Stimulated activated naive CD8-positive, alpha-beta T cell treated with anti-CD3 and anti-CD28 coated beads, Interleukin-15, Interleukin-2, amounts not matched to agents 100 U/mL and 50 U/mL, for 24 hours (primary cell): ENCODE results near the gene APOM.

Experiments used
- ATAC-seq: fragments of 150-1000 bp; cut with Tn5 transposase; one replicate; pipeline ENCODE4 v1.10.0; 2021
- DNase-seq: peaks from one replicate; pipeline ENCODE4 v3.0.0; 2021

APOM gene

DNA sequence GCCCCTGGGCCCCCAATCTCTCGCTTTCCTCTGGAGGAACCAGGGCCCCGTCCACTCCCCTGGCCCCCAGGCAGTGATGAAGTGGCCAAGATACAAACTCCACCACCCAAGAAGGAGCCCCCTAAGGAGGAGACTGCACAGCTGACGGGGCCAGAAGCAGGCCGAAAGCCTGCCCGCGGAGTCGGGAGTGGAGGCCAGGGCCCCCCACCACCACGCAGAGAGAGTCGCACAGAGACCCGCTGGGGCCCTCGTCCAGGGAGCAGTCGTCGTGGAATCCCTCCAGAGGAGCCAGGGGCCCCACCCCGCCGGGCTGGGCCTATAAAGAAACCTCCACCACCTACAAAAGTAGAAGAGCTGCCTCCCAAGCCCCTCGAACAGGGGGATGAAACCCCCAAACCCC is 24.5 kb upstream of the APOM start:
- ATAC-seq (no peak), DNase-seq (no peak)

DNA sequence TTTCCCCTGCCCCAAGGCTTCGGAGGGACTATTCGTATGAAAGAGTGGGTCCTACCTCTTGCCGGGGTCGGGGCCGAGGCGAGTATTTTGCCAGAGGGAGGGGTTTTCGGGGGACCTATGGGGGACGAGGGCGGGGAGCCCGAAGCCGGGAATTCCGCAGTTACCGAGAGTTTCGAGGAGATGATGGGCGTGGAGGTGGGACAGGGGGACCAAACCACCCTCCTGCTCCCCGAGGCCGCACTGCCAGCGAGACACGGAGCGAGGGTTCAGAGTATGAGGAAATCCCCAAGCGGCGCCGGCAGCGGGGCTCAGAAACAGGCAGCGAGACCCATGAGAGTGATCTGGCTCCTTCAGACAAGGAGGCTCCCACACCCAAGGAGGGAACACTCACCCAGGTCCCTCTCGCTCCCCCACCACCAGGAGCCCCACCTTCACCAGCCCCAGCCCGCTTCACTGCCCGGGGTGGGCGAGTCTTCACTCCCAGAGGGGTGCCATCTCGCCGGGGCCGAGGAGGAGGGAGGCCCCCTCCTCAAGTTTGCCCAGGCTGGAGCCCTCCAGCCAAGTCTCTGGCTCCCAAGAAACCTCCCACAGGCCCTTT is 23.9 kb upstream of the APOM start:
- ATAC-seq (no peak), DNase-seq (no peak)

DNA sequence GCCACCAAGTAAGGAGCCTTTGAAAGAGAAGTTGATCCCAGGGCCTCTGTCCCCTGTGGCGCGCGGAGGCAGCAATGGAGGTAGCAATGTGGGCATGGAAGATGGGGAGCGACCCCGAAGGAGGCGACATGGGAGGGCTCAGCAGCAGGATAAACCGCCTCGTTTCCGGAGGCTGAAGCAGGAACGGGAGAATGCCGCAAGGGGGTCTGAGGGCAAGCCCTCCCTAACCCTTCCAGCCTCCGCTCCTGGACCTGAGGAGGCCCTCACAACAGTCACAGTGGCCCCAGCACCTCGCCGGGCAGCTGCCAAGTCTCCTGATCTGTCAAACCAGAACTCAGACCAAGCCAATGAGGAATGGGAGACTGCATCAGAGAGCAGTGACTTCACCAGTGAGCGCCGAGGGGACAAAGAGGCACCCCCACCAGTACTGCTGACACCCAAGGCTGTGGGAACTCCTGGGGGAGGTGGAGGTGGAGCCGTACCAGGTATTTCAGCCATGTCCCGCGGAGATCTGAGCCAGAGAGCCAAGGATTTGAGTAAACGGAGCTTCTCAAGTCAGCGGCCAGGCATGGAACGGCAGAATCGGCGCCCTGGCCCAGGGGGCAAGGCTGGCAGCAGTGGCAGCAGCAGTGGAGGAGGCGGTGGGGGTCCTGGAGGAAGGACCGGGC is 23.3 kb upstream of the APOM start:
- DNase-seq (no peak), ATAC-seq (no peak)

DNA sequence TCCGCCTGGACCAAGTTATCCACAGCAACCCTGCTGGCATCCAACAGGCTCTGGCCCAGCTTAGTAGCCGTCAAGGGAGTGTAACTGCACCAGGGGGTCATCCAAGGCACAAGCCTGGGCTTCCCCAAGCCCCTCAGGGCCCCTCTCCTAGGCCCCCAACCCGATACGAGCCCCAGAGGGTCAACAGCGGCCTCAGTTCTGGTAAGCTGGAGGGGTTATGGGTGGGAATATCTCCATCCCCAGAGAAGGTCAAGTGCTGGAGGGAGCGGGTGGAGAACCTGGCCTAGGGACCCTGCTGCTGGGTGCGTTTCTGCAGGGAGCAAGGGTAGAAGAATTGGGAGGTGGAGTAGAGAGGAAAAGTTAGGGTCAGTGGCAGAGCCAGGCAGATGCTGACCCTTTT is 22.2 kb upstream of the APOM start:
- ATAC-seq (no peak), DNase-seq (no peak)

DNA sequence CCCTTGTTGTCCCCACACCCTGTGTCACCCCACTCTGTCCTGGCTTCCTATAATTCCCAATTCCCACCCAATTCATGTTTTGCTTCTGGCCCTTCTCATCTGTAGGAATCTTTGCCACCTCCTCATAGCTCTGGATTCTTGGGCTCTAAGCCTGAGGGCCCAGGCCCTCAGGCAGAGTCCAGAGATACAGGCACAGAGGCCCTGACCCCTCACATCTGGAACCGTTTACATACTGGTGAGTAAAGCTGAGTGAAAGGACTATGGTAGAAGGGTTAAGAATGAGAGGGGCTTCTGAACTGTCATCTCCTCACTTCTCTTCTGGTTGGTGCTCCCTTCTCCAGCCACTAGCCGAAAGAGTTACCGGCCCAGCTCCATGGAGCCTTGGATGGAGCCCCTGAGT is 21.6 kb upstream of the APOM start:
- no peak for DNase-seq
- ATAC-seq: no peak

DNA sequence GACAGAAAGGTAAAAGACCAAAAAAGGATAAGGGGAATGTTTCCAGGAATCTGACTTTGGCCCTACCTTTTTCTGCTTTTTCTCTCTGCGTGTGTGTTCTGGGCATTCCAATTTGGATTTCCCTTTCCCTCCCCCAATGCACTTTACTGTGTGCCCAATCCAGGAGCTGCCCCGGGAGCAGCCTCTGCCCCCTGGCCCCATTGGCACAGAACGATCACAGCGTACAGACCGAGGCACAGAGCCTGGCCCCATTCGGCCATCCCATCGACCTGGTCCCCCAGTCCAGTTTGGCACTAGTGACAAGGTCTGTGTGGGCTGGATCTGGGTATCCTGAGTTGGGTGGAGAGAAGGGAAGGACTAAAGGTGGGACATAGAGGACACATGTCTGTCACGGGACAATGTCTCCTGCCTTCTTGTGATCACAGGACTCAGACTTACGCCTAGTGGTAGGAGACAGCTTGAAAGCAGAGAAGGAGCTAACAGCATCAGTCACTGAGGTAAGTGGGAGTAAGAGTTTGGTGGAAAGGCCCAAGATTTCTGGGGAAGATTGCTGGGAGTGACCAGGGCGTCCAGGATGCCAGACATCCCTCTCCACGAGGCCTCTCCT is 20.6 kb upstream of the APOM start:
- DNase-seq (no peak), ATAC-seq (no peak)

DNA sequence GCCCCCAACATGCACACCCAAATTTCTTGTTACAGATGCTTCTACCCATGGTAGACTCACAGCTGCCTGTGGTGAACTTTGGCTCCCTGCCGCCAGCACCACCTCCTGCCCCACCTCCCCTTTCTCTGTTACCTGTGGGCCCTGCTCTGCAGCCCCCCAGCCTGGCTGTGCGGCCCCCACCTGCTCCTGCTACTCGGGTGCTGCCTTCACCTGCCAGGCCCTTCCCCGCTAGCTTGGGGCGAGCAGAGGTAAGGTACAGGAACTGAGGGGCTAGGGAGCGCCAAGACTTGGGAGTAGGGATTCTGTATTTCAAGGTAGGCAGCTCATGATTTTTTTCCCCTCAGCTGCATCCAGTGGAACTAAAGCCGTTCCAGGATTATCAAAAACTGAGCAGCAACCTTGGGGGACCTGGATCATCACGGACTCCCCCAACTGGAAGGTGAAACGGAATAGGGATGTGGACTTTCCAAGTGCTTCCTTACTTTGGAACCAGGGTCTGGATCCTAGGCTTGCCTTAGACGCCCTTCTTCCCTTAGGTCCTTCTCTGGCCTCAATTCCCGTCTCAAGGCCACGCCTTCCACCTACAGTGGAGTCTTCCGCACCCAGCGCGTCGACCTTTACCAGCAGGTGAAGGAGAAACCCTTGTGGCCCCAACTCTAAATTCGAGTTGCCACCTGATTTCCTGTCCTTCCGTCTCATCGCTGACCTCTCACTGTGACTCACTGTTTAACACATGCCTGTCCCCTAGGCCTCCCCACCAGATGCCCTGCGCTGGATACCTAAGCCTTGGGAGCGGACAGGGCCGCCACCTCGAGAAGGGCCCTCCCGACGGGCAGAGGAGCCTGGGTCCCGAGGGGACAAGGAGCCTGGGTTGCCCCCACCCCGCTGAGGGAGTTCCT is 18.7 kb upstream of the APOM start:
- no peak for DNase-seq
- ATAC-seq: no peak

DNA sequence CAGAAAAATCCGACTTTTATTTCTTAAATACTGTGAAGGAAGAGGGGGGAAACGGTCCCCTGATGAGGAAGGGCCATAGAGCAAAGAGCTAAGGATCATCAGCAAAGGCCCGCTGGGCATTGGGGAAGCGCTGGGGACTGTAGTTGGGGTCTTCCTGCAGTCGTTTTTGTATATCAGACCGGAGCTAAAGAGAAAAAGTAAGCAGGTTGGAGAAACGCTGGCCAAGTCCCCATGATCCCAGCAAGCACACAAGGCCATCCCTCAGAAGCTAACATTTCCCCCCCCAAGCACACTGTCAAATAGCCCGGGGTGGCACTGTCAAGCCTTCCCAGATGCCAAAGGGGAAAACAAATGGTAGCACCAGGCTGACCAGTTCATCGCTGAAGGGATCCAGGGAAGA is 16.7 kb upstream of the APOM start:
- ATAC-seq: peak; percentile 9
- DNase-seq: no peak

DNA sequence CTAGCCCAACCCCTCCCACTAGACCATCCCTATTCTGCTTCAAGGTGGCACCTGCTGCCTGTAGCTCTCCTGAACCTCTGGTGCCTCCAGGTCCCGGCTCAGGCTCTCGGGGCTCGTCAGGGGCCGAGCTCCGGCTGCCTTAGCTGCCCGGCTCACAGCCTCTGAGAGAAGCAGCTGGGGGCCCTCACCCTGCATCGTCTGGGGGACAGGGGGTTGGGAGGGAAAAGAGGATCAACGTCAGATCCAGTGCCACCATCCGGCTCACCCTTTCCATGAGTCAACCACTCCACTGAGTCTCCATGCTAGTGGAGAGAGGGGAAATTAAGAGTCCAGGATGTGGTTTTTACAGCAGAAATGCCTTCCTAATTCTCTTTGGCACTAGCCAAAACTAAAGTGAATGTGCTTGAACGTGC is 16.2 kb upstream of the APOM start:
- ATAC-seq (peak; percentile 81), DNase-seq (peak; percentile 53)

DNA sequence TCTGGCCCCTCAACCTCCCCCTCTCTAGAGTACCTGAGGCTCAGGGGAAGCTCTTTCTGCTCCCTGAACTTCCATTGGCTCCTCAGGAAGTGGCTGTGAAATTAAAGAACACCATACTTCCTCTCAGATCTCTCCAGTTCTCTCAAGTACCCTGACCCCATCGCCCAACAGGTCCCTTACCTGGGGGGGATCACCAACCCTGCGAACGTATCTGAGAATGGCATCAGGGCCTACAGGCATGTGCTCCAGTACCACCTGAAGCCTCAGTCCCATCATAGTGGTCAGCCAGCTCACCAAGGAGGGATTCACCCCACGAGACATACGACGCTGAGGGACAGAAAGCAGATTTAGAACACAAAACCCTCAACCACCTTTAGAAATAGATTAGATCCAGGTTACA is 15.1 kb upstream of the APOM start:
- DNase-seq (no peak), ATAC-seq (no peak)

DNA sequence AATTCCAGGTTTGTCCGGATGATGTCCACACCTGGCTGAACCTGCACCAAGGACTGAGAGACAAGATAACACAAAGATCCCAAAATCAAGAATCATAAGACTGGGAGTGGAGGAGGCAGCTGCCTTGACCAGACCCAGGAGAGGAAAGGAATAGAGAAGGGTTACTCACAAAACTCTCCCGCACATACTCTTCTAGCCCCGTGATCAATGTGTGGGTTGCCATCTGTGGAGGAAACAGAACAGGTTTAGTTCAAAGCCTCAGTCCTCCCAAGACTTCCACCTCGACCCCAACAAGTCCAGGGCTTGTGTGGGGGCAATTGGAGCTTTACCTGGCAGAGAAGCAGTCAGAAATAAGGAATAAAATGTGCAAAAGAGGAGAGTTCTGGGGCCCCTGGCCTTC is 14.3 kb upstream of the APOM start:
- ATAC-seq (no peak), DNase-seq (no peak)

DNA sequence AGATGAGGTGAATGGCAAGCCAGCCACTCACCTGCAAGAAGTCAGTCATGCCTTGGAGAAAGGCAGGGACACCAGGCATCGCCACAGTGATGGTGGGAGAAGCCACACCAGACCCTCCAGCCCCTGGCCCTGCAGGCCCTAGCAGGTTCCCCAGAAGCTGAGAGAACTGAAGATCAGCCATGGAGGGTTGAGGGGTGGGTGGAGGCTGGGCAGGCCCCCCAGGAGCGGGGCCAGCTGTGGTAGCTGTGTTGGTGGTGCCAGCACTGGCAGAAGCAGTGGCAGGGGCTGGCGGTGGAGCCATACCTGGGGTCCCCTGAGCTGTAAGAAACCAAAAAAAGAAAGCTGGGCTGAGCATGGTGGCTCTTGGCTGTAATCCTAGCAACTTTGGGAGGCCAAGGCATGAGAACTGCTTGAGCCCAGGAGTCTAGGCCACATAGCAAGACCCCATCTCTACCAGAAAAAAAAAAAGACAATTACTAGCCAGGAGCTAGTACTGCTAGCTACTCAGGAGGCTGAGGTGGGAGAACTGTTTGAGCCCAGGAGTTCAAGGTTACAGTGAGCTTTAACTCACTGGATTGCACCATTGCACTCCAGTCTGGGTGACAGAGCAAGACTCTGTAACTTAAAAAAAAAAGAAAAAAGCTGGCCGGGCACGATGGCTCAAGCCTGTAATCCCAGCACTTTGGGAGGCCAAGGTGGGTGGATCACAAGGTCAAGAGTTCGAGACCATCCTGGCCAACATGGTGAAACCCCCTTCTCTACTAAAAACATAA is 12.7 kb upstream of the APOM start:
- no peak for DNase-seq
- ATAC-seq: no peak

DNA sequence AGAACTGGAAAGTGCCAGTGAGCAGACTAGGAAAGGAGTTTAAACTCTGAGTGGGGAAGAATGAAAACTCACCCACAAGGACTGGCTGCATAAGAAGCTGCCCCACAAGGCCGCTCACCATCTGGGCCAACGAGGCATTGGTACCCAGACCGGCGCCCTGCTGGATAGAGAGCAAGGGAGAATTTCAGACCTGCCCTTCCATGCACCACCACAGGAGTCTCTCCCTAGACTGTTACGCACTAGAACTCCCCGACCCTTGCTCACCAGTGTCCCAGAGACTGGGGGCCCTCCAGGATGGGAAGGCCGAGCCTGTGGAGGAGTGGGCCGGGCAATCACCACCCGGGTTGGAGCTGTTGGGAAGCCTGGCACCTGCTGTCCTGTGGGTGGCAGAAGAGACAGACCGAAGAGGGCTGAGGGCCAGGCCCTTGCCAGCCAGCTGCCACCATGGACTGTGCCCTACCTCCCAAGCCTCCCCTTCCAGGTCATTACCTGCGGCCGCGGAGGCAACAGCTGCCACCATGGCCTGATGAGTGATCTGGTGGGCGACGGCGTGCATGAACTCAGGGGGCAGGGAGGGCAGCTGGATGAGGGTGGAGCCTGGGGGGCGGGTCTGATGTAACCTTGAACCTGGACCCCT is 11.8 kb upstream of the APOM start:
- ATAC-seq (no peak), DNase-seq (no peak)

DNA sequence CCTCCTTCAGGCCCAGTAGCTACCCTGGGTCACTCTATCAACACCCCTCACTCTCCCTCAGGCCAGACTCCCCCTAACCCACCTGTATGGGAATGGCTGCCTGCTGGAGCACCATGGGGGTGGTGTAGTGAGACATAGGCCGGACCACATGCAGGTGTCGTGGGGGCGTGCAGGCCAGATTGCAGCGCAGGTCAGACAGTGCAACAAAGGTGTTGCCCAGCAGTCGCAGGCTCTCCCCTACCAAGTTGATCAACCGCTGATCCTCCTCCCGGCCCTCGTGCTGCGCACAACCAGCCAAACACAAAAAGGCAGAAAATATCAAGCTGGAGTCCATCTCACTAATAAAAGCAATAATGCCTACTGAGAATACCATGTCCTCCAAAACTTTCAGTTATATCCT is 10.4 kb upstream of the APOM start:
- DNase-seq (no peak), ATAC-seq (no peak)

DNA sequence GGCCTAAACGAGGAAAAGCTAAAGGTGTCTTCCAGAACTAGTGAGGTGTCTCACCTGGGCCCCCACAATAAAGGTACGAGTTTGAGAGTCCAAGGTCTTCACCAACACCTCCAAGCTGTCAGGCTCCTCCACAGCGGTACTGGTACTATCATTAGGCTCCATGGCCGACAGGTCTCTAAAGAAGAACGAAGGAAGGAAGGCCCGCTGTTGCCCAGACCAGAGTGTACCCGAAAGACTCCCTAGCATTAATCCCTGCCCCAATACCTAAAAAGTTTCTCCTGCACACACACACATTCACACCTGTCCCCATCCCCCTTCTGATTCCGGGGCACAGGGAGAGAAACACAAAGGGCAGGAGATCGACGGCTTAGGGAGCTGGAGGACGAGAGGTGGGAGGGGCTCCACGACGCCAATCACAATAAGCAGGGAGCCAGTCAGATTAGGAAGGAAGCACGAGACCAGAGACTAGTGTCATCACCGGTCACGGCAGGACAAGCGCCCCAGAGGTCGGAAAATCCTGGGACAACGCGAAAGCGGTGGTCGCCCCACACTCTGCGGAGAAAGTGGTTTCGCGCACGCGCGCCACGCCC is 4.0 kb upstream of the APOM start:
- ATAC-seq: peak; percentile 50
- DNase-seq: no peak

DNA sequence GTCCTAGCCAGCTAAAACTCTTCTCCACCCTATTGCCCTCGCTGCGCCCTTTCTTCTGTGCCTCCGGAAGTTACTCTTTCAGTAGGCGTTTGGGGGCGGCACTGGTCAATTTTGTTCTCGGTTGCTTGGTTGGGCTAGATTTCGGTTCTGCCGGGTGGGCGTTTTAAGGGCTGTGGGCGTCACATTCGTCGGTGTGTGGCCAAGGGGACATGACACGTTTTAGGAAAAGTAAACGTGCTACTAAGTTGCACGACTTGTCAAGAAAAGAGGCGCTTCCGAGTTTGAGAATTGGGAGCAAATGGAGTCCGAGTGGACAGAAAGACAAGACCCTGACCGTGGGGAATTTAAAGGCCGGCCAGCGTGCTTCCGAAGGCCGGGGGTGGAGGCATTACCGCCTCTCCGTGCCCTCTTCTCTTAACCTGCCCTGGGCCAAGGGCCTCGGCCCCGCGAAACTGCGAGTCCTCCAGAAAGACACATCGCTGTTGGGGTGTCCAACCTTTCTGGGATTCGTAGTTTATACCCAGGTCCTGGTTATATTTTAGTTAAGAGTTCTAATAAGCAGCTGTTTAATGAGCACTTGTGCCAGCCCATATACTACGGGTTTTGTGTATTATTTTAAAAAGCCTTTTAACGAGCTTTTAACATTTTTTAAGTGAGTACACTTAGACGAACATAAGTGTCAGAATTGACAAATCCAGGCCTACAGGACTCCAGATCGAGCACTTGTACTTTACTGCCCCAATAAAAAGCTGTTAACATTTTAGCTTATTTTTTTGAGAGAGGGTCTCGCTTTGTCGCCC is 2.6 kb upstream of the APOM start:
- ATAC-seq: peak; percentile 66
- DNase-seq: peak; percentile 86

DNA sequence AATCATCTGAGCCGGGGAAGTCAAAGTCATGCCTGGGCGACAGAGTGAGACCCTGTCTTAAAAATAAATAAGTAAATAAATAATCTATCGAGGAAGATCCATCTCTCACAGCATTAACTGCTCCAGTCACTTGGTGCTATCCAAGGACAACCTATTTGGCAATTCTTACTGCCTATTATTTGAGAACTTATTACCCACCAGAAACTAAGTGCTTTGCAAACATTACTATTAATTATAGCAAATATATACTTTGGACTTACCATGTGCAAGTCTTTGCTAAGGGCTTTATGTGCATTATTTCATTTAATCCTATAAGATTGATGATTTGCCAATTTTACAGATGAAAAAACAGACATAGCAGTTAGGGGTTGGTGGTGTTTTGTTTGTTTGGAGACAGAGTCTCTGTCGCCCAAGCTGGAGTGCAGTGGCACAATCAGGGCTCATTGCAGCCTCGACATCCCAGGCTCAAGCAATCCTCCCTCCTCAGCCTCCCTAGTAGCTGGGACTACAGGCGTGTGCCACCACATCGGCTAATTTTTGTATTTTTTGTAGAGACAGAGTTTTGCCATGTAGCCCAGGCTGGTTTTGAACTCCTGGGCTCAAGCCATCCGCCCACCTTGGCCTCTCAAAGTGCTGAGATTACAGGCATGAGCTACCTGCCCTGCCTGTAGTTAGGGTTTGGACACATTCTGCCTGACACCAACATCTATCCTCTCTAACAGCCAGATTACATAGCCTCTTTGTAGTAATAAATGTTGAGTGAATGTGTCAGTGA is 933 bp upstream of the APOM start:
- ATAC-seq (no peak), DNase-seq (no peak)

DNA sequence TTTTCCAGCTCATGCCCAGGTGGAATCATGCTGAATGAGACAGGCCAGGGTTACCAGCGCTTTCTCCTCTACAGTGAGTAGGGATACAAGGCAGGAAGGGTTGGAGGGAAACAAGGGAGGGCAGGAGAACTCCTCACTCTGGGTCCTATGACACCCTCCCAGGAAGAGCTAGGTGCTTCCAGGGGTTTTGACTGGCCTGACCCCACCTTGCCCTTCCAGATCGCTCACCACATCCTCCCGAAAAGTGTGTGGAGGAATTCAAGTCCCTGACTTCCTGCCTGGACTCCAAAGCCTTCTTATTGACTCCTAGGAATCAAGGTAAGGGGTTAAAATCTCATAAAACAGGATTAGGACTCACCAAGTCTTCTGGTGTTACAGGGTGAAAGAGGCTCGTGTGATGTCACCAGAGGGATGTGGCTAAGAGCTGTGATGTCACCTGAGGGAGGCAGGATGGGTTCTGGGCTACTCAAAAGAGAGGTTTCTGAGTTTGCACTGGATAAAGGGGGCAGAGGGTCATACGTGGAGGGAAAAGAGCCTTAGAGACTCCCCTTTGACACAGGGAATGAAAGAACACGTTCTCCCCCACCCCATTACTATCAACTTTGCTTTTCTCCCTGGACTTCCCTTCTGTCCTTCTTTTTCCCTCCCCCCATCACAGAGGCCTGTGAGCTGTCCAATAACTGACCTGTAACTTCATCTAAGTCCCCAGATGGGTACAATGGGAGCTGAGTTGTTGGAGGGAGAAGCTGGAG is 1.9 kb downstream of the APOM start:
- ATAC-seq (no peak), DNase-seq (peak; percentile 37)

DNA sequence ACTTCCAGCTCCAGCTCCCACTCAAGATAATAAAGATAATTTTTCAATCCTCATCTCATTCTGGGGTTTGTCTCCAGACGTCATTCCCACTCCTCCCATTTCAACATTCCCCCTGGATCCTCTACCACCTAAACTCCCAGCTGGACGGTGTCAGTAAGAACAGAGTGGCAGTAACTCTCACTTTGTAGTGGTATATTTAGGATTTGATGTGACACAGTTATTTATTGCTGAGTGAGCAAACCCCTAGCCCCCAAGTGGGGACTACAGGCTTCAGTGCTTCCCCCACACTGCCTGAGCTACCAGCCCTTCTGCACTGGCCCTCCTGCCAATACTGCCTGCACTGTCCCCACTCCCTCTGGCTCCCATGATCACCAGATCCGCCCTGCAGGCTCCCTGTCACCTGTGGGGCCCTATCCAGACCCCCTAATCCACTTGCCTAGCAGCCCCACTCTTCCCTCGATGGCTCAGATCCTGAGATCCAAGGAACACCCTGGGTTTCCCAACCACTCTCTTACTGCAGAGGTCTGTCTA is 2.5 kb downstream of the APOM start:
- no peak for ATAC-seq

More for the DNA sequence above, 2.5 kb downstream of the APOM start:
- DNase-seq: no peak
